Head of caudate nucleus (tissue), 42 donors: Measurements from ENCODE around the gene SECTM1.

Experiments used
- DNase-seq, 42 donors: peaks; one replicate each; pipeline versions ENCODE4 v3.0.0 to v3.0.0-alpha.2; 2020 to 2021; ENCODE audit warnings: mixed read lengths in 7 of 42
- intact Hi-C: fragments of 100-400 bp; cut with DNase I; formaldehyde crosslinking; loops from one replicate; pipeline ENCODE4 v1.15.0; 2022

SECTM1 gene

GRCh38 chr17:82309656-82310570 is 23.7 kb downstream of the SECTM1 start:
- no peak for DNase-seq
- intact Hi-C loops, result no loop called here

GRCh38 chr17:82305727-82306300 is 27.8 kb downstream of the SECTM1 start:
- intact Hi-C loops, result no loop called here
- no peak for DNase-seq

GRCh38 chr17:82304826-82305726 is 28.5 kb downstream of the SECTM1 start:
- DNase-seq, result no peak
- intact Hi-C loops, result no loop called here

GRCh38 chr17:82303944-82304808 is 29.4 kb downstream of the SECTM1 start:
- DNase-seq, result no peak
- intact Hi-C loops, result no loop called here

GRCh38 chr17:82302991-82303943 is 30.3 kb downstream of the SECTM1 start:
- no peak for DNase-seq
- intact Hi-C loops, result no loop called here

- DNase-seq, result no peak
- intact Hi-C loops, result no loop called here
These were observed 31.0 kb downstream of the SECTM1 start for GRCh38 chr17:82302568-82302963.

- intact Hi-C loops, result no loop called here
- no peak for DNase-seq
These were observed 31.5 kb downstream of the SECTM1 start for GRCh38 chr17:82301916-82302567.

- DNase-seq, result no peak
- intact Hi-C loops, result no loop called here
These were observed 32.2 kb downstream of the SECTM1 start for GRCh38 chr17:82301300-82301915.

GRCh38 chr17:82300707-82301270 is 32.8 kb downstream of the SECTM1 start:
- peak in 40 of 42 donors; percentile 28 to 80 (median 55) for DNase-seq
- intact Hi-C loops, result no loop called here

- intact Hi-C loops, result no loop called here
- no peak for DNase-seq
These were observed 33.3 kb downstream of the SECTM1 start for GRCh38 chr17:82300228-82300627.

- intact Hi-C loops, result loop anchor here (5.0 kb wide), 1 partner anchor 37 kb away; no protein-coding TSS in a partner anchor
- no peak for DNase-seq
These were observed 34.1 kb downstream of the SECTM1 start for GRCh38 chr17:82299452-82299851.

GRCh38 chr17:82298538-82299421 is 34.8 kb downstream of the SECTM1 start:
- intact Hi-C loops, result loop anchor here (5.0 kb wide), 1 partner anchor 36 kb away; no protein-coding TSS in a partner anchor
- no peak for DNase-seq

- peak in 41 of 42 donors; percentile 20 to 82 (median 52) for DNase-seq
- intact Hi-C loops, result loop anchor here (5.0 kb wide), 1 partner anchor 36 kb away; no protein-coding TSS in a partner anchor
These were observed 35.6 kb downstream of the SECTM1 start for GRCh38 chr17:82297714-82298537.

- DNase-seq, result peak in 19 of 42 donors; percentile 19 to 83 (median 44)
- intact Hi-C loops, result loop anchor here (5.0 kb wide), 1 partner anchor 35 kb away; no protein-coding TSS in a partner anchor
These were observed 36.3 kb downstream of the SECTM1 start for GRCh38 chr17:82297280-82297713.
